Heart left ventricle (tissue), 13 donors: ENCODE results near the gene MOXD1.

Source experiments
- CTCF ChIP-seq, 12 donors: fragments of 200-600 bp; sonication (generic) in 4 of 12; IDR thresholded peaks; one replicate each; pipeline versions ENCODE4 v1.5.0 to v1.8.0; 2018 to 2022; ENCODE audit warnings: antibody characterized with exemption in 12 of 12, mild to moderate bottlenecking in 5 of 12
- POLR2A ChIP-seq, 2 donors: fragments of 450-650 bp; IDR thresholded peaks; one replicate each; pipeline ENCODE4 v1.6.1; 2017; ENCODE audit warnings: antibody characterized with exemption in 2 of 2, mild to moderate bottlenecking in 2 of 2, moderate library complexity in 2 of 2
- donor health status: ischemic (EF 13 %, LVEDD 7.1; RV severe dilation, severe dysfunction).
- donor health status: DM: no; HTN: yes; CAD: no.
- donor health status: DM: no; HTN: no; CAD: no.
- donor health status: ischemic (EF 25% LVEDD 6.9; RV normal size, moderate dysfunction).
- donor health status: ischemic (EF 25% LVEDD 5.7; RV mildly dilated, moderate dysfunction).
- donor health status: ischemic (EF 35%, LVEDD 5.7; RV mildly dilated, moderate dysfunction).
- donor health status: nonischemic (EF 11% LVEDD 7.7; RV severe dilation, severe dysfunction).
- donor health status: DM: yes; HTN: yes; CAD: no.
- donor health status: PGD.
- donor health status: ischemic (EF 29% LVEDD 5.4; RV normal size, mild dysfunction).
- donor health status: nonischemic (EF 23%, LVEDD 6.1; RV moderate dilation, normal function).

GRCh38 chr6:132404736-132405135, 3.5 kb upstream of the MOXD1 start:
- TF ChIP-seq POLR2A (IDR thresholded peaks at IDR 0.05) (no peak), CTCF (IDR thresholded peaks at IDR 0.05) (no peak)
